ENCODE data around the gene FAH. TPM values are rescaled to one million over a fixed set of nuclear protein-coding genes. Genes with fewer than 3 reads are reported as not detected.

The FAH gene
- total and polyA plus RNA-seq, 10 of the 15 experiments (the other 5 are each of a cell fraction or from before 2014, with no cell fraction given): 36.3 to 121 (median 62.0) TPM

DNA sequence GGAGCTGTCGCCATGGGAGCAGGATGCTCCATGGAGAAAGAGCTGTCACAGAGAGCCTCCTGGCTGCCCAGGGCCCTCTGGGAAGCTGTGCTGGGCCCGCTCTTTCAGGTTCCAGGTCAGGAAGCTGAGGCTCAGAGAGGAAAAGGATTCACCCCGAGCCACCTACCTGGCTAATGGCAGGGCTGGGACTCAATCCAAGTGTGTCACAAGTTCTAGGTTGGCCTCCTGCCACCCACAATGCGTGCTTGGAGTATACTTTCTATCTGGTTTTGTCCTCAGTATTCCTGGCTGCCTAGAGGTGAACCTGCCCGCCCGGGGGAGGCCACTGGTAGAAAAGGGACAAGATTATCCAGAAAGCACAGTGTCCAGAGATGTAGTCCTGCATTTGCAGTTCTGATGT lies 23.6 kb downstream of the FAH start:
- ChIA-PET POLR2A (no interaction called here), CTCF (interaction anchor here (0.7 to 1.7 kb wide), 3 partner anchors 33 to 796 kb away, joined by 3 to 4 read pairs (median 4); no protein-coding TSS in a partner anchor), RAD21 (ENCODE audit: unreplicated experiment) (no interaction called here), SMC1A (ENCODE audit: uncharacterized antibody, unreplicated experiment) (interaction anchor here (0.9 kb wide), 1 partner anchor 114 kb away, joined by 3 read pairs; no protein-coding TSS in a partner anchor)
- Histone ChIP-seq H3K9ac (ENCODE audit: control insufficient read depth, insufficient read depth, low read length) (no peak overlapping the region), H3K9me3 (replicated peaks; ENCODE audit: control insufficient read depth, insufficient read depth, low read length) (no peaks in the 10 kb centered on the region), H4K20me1 (ENCODE audit: control insufficient read depth, insufficient read depth) (no peaks in the 10 kb centered on the region), H3K4me1 (ENCODE audit: control insufficient read depth, insufficient read depth, low read length) (no peaks in the 10 kb centered on the region; the same call in 1 of the 2 replicates), H3K79me2 (ENCODE audit: control insufficient read depth, insufficient read depth, low read length) (no peaks in the 10 kb centered on the region), H3K36me3 (ENCODE audit: control insufficient read depth in 2 of 2, insufficient read depth in 2 of 2, low read length in 1 of 2) (peaks cover 0 to 4% of the 10 kb centered on the region in 2 experiments; a peak in 2 of 4 replicates), H2AFZ (ENCODE audit: control insufficient read depth, low read depth, low read length) (no peak overlapping the region), H3K4me3 (no peak overlapping the region), H3K27me3 (replicated peaks in 1 of 2; ENCODE audit: control insufficient read depth in 2 of 2, insufficient read depth in 2 of 2, low read length in 1 of 2) (no peaks in the 10 kb centered on the region), H3K27ac (ENCODE audit: control insufficient read depth, insufficient read depth) (no peak overlapping the region), H3K4me2 (ENCODE audit: control insufficient read depth, insufficient read depth) (no peak overlapping the region)
- DNase-seq (ENCODE audit: low read depth, low spot score) (no peak), ATAC-seq (no peak), FAIRE-seq (no peak)
- BruUV-seq (replicated peaks): no TSS peak
- 66% methylated on average over 6 of the region's 6 CpGs for WGBS (ENCODE audit: insufficient coverage, insufficient replicate concordance, low lambda C conversion rate, missing lambda C conversion rate)
- in situ Hi-C loops (cut with MboI) (loop anchor here (10.0 kb wide), 2 partner anchors 402 to 792 kb away; no protein-coding TSS in a partner anchor), intact Hi-C loops (cut with micrococcal nuclease; ENCODE audit: unreplicated experiment) (loop anchor here (10.0 kb wide), 2 partner anchors 282 to 402 kb away; partner anchors contain the start of gene MTHFS)
- TF ChIP-seq FOS (IDR thresholded peaks at IDR 0.05; ENCODE audit: borderline replicate concordance, extremely low read depth, insufficient read length) (no peak), TCF3 (IDR thresholded peaks at IDR 0.05; ENCODE audit: borderline replicate concordance, insufficient read depth, low read depth, low read length) (no peak), RFX5 (IDR thresholded peaks at IDR 0.05; ENCODE audit: low read depth, low read length) (no peak), CBFB (IDR thresholded peaks at IDR 0.05; ENCODE audit: low read depth) (no peak)
- TF ChIP-seq, protein P1, sequence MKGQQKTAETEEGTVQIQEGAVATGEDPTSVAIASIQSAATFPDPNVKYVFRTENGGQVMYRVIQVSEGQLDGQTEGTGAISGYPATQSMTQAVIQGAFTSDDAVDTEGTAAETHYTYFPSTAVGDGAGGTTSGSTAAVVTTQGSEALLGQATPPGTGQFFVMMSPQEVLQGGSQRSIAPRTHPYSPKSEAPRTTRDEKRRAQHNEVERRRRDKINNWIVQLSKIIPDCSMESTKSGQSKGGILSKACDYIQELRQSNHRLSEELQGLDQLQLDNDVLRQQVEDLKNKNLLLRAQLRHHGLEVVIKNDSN (IDR thresholded peaks at IDR 0.05; ENCODE audit: borderline replicate concordance, extremely low read length, insufficient read depth, low read depth, low read length): no peak

DNA sequence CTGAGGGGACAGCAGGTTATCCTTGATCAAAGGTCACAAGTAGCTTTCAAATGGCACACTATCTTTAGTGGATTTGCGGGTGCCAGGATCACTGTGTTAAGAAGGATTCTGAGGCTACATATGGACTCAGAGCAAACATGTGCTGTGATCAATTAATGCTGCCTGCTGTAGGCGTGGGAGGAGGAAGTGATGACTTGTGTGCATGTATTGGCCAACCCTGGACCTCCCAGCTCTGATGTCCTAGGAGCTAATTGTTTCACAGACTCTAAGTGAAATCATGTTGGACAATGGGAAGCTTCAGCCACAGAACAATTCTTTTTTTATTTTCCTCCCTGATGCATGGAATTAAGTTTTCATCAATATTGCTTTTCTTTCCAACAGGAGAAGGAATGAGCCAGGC lies 24.4 kb downstream of the FAH start:
- POLR2A ChIA-PET: no interaction called here

More for the DNA sequence above, 24.4 kb downstream of the FAH start:
- TF ChIP-seq, protein P2, sequence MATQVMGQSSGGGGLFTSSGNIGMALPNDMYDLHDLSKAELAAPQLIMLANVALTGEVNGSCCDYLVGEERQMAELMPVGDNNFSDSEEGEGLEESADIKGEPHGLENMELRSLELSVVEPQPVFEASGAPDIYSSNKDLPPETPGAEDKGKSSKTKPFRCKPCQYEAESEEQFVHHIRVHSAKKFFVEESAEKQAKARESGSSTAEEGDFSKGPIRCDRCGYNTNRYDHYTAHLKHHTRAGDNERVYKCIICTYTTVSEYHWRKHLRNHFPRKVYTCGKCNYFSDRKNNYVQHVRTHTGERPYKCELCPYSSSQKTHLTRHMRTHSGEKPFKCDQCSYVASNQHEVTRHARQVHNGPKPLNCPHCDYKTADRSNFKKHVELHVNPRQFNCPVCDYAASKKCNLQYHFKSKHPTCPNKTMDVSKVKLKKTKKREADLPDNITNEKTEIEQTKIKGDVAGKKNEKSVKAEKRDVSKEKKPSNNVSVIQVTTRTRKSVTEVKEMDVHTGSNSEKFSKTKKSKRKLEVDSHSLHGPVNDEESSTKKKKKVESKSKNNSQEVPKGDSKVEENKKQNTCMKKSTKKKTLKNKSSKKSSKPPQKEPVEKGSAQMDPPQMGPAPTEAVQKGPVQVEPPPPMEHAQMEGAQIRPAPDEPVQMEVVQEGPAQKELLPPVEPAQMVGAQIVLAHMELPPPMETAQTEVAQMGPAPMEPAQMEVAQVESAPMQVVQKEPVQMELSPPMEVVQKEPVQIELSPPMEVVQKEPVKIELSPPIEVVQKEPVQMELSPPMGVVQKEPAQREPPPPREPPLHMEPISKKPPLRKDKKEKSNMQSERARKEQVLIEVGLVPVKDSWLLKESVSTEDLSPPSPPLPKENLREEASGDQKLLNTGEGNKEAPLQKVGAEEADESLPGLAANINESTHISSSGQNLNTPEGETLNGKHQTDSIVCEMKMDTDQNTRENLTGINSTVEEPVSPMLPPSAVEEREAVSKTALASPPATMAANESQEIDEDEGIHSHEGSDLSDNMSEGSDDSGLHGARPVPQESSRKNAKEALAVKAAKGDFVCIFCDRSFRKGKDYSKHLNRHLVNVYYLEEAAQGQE (IDR thresholded peaks at IDR 0.05; ENCODE audit: low read depth, low read length): no peak
- no peak for TF ChIP-seq SUZ12 (IDR thresholded peaks at IDR 0.05; ENCODE audit: unreplicated experiment)
- no peak for TF ChIP-seq PAX8 (IDR thresholded peaks at IDR 0.05)
- DNase-seq (ENCODE audit: low read depth, low spot score): no peak
- ChIA-PET SMC1A (ENCODE audit: uncharacterized antibody, unreplicated experiment) (interaction anchor here (0.6 to 1.0 kb wide), 4 partner anchors 9 to 323 kb away, joined by 3 to 4 read pairs (median 3); no protein-coding TSS in a partner anchor), RAD21 (ENCODE audit: unreplicated experiment) (no interaction called here), CTCF (interaction anchor here (0.8 to 1.9 kb wide), 4 partner anchors 116 to 797 kb away, joined by 3 to 8 read pairs (median 4); no protein-coding TSS in a partner anchor)
- Histone ChIP-seq H3K4me1 (ENCODE audit: control insufficient read depth, insufficient read depth, low read length) (no peaks in the 10 kb centered on the region), H3K4me2 (ENCODE audit: control insufficient read depth, insufficient read depth) (no peak overlapping the region), H3K9me3 (replicated peaks; ENCODE audit: control insufficient read depth, insufficient read depth, low read length) (no peaks in the 10 kb centered on the region), H3K27me3 (replicated peaks in 1 of 2; ENCODE audit: control insufficient read depth in 2 of 2, insufficient read depth in 2 of 2, low read length in 1 of 2) (no peaks in the 10 kb centered on the region), H3K9ac (ENCODE audit: control insufficient read depth, insufficient read depth, low read length) (no peak overlapping the region), H4K20me1 (ENCODE audit: control insufficient read depth, insufficient read depth) (no peaks in the 10 kb centered on the region), H3K79me2 (ENCODE audit: control insufficient read depth, insufficient read depth, low read length) (no peaks in the 10 kb centered on the region), H3K4me3 (no peak overlapping the region), H3K36me3 (ENCODE audit: control insufficient read depth in 2 of 2, insufficient read depth in 2 of 2, low read length in 1 of 2) (peaks cover 0 to 4% of the 10 kb centered on the region in 2 experiments; a peak in 2 of 4 replicates), H3K27ac (ENCODE audit: control insufficient read depth, insufficient read depth) (no peak overlapping the region), H2AFZ (ENCODE audit: control insufficient read depth, low read depth, low read length) (no peak overlapping the region)
- in situ Hi-C loops (cut with MboI): loop anchor here (10.0 kb wide), 2 partner anchors 402 to 792 kb away; no protein-coding TSS in a partner anchor
- no TSS peak for BruUV-seq (replicated peaks)
- WGBS (ENCODE audit: insufficient coverage, insufficient replicate concordance, low lambda C conversion rate, missing lambda C conversion rate): 93% methylated on average over 2 of the region's 2 CpGs
- no peak for ATAC-seq
- intact Hi-C loops (cut with micrococcal nuclease; ENCODE audit: unreplicated experiment): loop anchor here (10.0 kb wide), 2 partner anchors 282 to 402 kb away; partner anchors contain the start of gene MTHFS
- FAIRE-seq: no peak
